Heart left ventricle (tissue), 16 donors: ENCODE measurements around the gene PLA2G4D. TPM values are rescaled to one million over a fixed set of nuclear protein-coding genes. Genes with fewer than 3 reads are reported as not detected.

Experiments
- ATAC-seq, 4 donors: fragments of 200-7000 bp; cut with Tn5 transposase; one replicate each; pipeline ENCODE4 v1.9.1; 2020 to 2022; ENCODE audit warnings: moderate library complexity in 4 of 4, mild to moderate bottlenecking in 3 of 4, moderate number of reproducible peaks in 1 of 4
- DNase-seq, 5 donors: peaks; one replicate each; pipeline ENCODE4 v3.0.0-alpha.2; 2020
- H3K27ac ChIP-seq, 12 donors: fragments of 200-600 bp; sonication (generic) in 4 of 12; one replicate each; pipeline versions ENCODE4 v1.5.0 to v1.8.0; 2016 to 2022; ENCODE audit warnings: mild to moderate bottlenecking in 2 of 12
- H3K27me3 ChIP-seq, 9 donors: fragments of 200-600 bp; sonication (generic) in 2 of 9; one replicate each; pipeline versions ENCODE4 v1.5.1 to v1.8.0; 2016 to 2022; ENCODE audit warnings: mild to moderate bottlenecking in 3 of 9
- H3K36me3 ChIP-seq, 9 donors: fragments of 200-600 bp; sonication (generic) in 2 of 9; one replicate each; pipeline versions ENCODE4 v1.5.0 to v1.8.0; 2018 to 2022; ENCODE audit warnings: mild to moderate bottlenecking in 2 of 9
- H3K4me1 ChIP-seq, 12 donors: fragments of 200-600 bp; sonication (generic) in 4 of 12; one replicate each; pipeline versions ENCODE4 v1.5.0 to v1.8.0; 2016 to 2022; ENCODE audit warnings: mild to moderate bottlenecking in 3 of 12
- H3K4me3 ChIP-seq, 12 donors: fragments of 200-600 bp; sonication (generic) in 4 of 12; one replicate each; pipeline versions ENCODE4 v1.5.0 to v1.8.0; 2017 to 2022; ENCODE audit warnings: mild to moderate bottlenecking in 9 of 12, moderate library complexity in 4 of 12
- H3K9me3 ChIP-seq, 12 donors: fragments of 200-600 bp; sonication (generic) in 4 of 12; one replicate each; pipeline versions ENCODE4 v1.5.0 to v1.8.0; 2016 to 2022; ENCODE audit warnings: mild to moderate bottlenecking in 1 of 12
- POLR2A ChIP-seq, 2 donors: fragments of 450-650 bp; IDR thresholded peaks; one replicate each; pipeline ENCODE4 v1.6.1; 2017; ENCODE audit warnings: antibody characterized with exemption in 2 of 2, mild to moderate bottlenecking in 2 of 2, moderate library complexity in 2 of 2
- WGBS, 4 donors: extraction: QIAGEN DNeasy Blood & Tissue Kit in 2 of 4; methylation state at CpG; one replicate each; pipeline versions ENCODE4 v1.1.5 to v1.1.7; 2013 to 2018; 5-methylcytosine and 5-hydroxymethylcytosine counted together
- intact Hi-C, 10 donors: fragments of 100-400 bp; cut with DNase I; formaldehyde crosslinking; loops; one replicate each; pipeline versions ENCODE4 v1.11.1 to v1.14.2; 2022
- polyA plus RNA-seq, 2 donors: library from polyadenylated mRNA; stranded (reverse); fragments of 200-250 nt; gene quantifications; one replicate each; pipeline ENCODE4 v1.2.3, GENCODE V29; 2013
- total RNA-seq, 9 donors: library from RNA; depleted of rRNA in 2 of 9; stranded (reverse); fragments of >200 nt in 2 of 9; fragmentation: NEBNext Ultra II Directional in 3 of 9; extraction: Animal tissue kit (Norgen Biotek cat#: 25700) in 3 of 9; gene quantifications; one replicate each; pipeline versions ENCODE4 v1.1.0 to v1.2.4, GENCODE V29; 2016 to 2023
- TF ChIP-seq, protein P1 (sequence below), 12 donors: fragments of 200-600 bp; sonication (generic) in 4 of 12; IDR thresholded peaks; one replicate each; pipeline versions ENCODE4 v1.5.0 to v1.8.0; 2018 to 2022; ENCODE audit warnings: antibody characterized with exemption in 12 of 12, mild to moderate bottlenecking in 5 of 12
- donor health status: ischemic (EF 13 %, LVEDD 7.1; RV severe dilation, severe dysfunction).
- donor health status: healthy with polysubstance abuse.
- donor health status: DM: no; HTN: yes; CAD: no.
- donor health status: DM: no; HTN: no; CAD: no.
- donor health status: ischemic (EF 25% LVEDD 6.9; RV normal size, moderate dysfunction).
- donor health status: ischemic (EF 25% LVEDD 5.7; RV mildly dilated, moderate dysfunction).
- donor health status: healthy.
- donor health status: DM: yes; HTN: yes; CAD: no.
- donor health status: ischemic (EF 35%, LVEDD 5.7; RV mildly dilated, moderate dysfunction).
- donor health status: nonischemic (EF 11% LVEDD 7.7; RV severe dilation, severe dysfunction).
- donor health status: DM: yes; HTN: yes; CAD: no.
- donor health status: PGD.
- donor health status: ischemic (EF 29% LVEDD 5.4; RV normal size, mild dysfunction).
- donor health status: nonischemic (EF 23%, LVEDD 6.1; RV moderate dilation, normal function).

The PLA2G4D gene
- total and polyA plus RNA-seq, 11 donors, result not detected

DNA sequence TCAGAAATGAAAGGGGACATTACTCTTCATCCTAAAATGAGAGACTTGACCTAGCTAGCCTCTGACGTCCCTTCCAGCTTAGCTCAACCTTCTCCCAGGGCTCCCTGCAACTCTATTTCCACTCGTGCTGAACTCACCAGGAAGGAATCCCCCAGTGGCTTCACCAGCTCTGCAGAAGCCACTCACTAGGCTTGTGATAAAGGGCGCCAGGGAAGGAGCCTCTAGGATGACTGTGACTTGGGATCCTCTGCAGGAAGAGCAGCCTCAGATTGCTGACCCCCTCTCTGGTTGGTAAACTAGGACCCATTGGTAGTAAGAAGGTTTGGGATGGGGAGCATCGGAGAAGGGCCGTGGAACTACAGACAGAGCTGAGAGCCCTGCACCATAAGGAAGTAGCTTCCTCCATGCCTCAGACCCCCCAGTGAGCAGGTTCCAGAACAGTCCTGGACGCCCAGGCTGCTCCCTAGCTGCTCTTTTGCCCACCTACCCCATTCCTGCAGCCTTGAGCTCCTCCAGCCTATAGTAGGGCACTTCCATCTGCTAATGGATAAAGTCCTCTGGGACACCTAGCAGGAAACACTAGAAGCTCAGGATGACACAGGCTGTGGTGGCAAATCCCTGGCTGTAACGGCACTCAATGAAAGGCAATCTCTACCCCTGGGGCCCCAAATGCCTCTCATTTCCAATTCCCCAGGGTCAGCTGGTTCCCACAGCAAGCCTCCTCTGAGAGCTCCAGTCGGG lies 36.1 kb upstream of the PLA2G4D start:
- DNase-seq, result no peak
- Histone ChIP-seq H3K4me1 (no peaks in the 10 kb centered on the region), H3K27ac (no peak overlapping the region), H3K27me3 (peaks cover 0 to 18% (median 0%) of the 10 kb centered on the region in 9 donors), H3K4me3 (no peak overlapping the region), H3K9me3 (no peaks in the 10 kb centered on the region), H3K36me3 (no peaks in the 10 kb centered on the region)
- TF ChIP-seq, protein P1, sequence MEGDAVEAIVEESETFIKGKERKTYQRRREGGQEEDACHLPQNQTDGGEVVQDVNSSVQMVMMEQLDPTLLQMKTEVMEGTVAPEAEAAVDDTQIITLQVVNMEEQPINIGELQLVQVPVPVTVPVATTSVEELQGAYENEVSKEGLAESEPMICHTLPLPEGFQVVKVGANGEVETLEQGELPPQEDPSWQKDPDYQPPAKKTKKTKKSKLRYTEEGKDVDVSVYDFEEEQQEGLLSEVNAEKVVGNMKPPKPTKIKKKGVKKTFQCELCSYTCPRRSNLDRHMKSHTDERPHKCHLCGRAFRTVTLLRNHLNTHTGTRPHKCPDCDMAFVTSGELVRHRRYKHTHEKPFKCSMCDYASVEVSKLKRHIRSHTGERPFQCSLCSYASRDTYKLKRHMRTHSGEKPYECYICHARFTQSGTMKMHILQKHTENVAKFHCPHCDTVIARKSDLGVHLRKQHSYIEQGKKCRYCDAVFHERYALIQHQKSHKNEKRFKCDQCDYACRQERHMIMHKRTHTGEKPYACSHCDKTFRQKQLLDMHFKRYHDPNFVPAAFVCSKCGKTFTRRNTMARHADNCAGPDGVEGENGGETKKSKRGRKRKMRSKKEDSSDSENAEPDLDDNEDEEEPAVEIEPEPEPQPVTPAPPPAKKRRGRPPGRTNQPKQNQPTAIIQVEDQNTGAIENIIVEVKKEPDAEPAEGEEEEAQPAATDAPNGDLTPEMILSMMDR (IDR thresholded peaks at IDR 0.05), result no peak
- no peak for TF ChIP-seq POLR2A (IDR thresholded peaks at IDR 0.05)
- intact Hi-C loops, result loop anchor here in 6 of 10 donors (5.0 to 10.0 kb wide), 6 partner anchors 43 to 148 kb away; no protein-coding TSS in a partner anchor
- 69 to 79% (median 71%) methylated on average over 8 of the region's 8 CpGs for WGBS, 4 donors
- no peak for ATAC-seq

DNA sequence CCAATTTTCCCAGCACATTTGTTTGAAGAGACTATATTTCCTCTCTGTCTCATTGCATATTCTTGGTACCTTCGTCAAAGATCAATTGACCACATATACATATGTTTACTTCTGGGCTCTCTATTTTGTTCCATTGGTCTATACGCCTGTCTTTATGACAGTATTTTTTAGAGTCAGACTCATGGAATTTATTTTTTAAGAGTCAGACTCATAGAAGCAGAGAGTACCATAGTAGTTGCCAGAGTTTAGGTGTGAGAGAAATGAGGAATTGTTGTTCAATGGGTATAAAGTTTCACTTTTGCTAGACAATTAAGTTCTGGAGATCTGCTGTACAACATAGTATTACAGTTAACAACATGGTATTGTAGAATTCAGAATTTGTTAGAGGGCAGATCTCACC lies 35.0 kb upstream of the PLA2G4D start:
- TF ChIP-seq, protein P1 (IDR thresholded peaks at IDR 0.05), result no peak
- TF ChIP-seq POLR2A (IDR thresholded peaks at IDR 0.05), result no peak
- intact Hi-C loops, result no loop called here
- Histone ChIP-seq H3K36me3 (no peaks in the 10 kb centered on the region), H3K4me1 (no peaks in the 10 kb centered on the region), H3K9me3 (no peaks in the 10 kb centered on the region), H3K4me3 (no peak overlapping the region), H3K27me3 (peaks cover 0 to 18% (median 0%) of the 10 kb centered on the region in 9 donors), H3K27ac (no peak overlapping the region)
- no peak for ATAC-seq
- DNase-seq, result no peak
- 87 to 92% (median 88%) methylated on average over 2 of the region's 2 CpGs for WGBS, 4 donors

DNA sequence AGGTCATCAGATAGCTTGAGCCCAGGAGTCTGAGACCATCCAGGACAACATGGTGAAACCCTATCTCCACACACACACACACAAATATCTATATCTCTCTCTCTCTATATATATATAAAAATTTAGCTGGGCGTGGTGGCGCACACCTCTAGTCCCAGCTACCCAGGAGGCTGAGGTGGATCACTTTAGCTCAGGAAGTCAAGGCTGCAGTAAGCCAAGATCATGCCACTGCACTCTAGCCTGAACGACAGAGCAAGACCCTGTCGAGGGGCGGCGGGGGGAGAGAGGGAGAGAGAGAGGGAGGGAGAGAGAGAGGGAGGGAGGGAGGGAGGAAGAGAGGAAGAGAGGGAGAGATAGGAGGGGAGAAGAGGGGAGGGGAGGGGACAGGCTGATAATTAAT lies 34.1 kb upstream of the PLA2G4D start:
- TF ChIP-seq POLR2A (IDR thresholded peaks at IDR 0.05), result no peak
- TF ChIP-seq, protein P1 (IDR thresholded peaks at IDR 0.05), result no peak
- intact Hi-C loops, result no loop called here
- WGBS, 4 donors, result 60 to 65% (median 62%) methylated on average over 6 of the region's 6 CpGs

DNA sequence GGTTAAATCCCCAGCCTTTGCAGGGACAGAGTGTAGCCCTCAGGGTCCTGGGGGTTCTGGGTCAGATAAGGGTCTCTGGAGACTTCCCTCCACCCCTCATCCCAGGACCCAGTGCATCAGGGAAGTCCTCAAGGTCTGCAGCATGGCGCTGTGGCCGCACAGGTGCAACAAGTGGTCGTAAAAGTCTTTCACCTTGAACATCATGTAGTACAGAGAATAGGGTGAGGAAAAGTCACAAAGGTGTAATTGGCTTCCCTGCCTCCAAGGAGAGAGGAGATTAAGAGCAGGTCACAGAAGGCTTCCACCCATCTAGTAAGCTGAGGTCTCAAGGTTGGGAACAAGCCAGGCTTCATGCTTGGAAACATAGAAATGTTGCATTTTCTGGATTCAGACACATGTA lies 29.2 kb upstream of the PLA2G4D start:
- intact Hi-C loops, result no loop called here
- no peak for DNase-seq
- no peak for TF ChIP-seq POLR2A (IDR thresholded peaks at IDR 0.05)
- TF ChIP-seq, protein P1 (IDR thresholded peaks at IDR 0.05), result no peak
- Histone ChIP-seq H3K36me3 (no peaks in the 10 kb centered on the region), H3K4me1 (peaks cover 0 to 5% (median 0%) of the 10 kb centered on the region in 12 donors), H3K27ac (no peak overlapping the region), H3K4me3 (no peak overlapping the region), H3K27me3 (peaks cover 0 to 11% (median 0%) of the 10 kb centered on the region in 9 donors), H3K9me3 (no peaks in the 10 kb centered on the region)
- WGBS, 4 donors, result 90 to 98% (median 96%) methylated on average over 3 of the region's 3 CpGs
- no peak for ATAC-seq

More for the DNA sequence above, 34.1 kb upstream of the PLA2G4D start:
- Histone ChIP-seq H3K36me3 (no peaks in the 10 kb centered on the region), H3K27me3 (peaks cover 0 to 18% (median 0%) of the 10 kb centered on the region in 9 donors), H3K9me3 (no peaks in the 10 kb centered on the region), H3K4me3 (no peak overlapping the region), H3K4me1 (no peaks in the 10 kb centered on the region), H3K27ac (no peak overlapping the region)
- ATAC-seq, result no peak
- no peak for DNase-seq
